NCI-H2081 (cell line): ENCODE results near the gene CTSL.

ENCODE experiments used
- DNase-seq, 2 experiments: peaks; one replicate each; lab custom pipeline; 2025; lab: John Stamatoyannopoulos, UW

Gene CTSL

DNA sequence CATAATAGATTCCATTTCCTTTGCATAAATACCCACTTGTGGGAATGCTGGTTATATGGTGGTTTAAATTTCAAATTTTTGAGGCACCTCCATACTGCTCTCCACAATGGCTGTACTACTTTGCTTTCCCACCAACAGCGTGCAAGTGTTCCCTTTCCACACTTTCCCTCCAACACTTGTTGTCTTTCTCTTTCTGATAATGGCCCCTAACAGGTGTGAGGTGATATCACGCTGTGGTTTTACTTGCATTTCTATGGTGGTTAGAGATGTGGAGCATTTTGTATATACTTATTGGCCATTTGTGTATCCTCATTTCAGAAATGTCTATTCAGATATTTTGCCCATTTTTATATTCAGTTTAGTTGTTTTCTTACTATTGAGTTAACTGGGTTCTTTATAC lies 34.6 kb downstream of the CTSL start:
- DNase-seq: no peak

DNA sequence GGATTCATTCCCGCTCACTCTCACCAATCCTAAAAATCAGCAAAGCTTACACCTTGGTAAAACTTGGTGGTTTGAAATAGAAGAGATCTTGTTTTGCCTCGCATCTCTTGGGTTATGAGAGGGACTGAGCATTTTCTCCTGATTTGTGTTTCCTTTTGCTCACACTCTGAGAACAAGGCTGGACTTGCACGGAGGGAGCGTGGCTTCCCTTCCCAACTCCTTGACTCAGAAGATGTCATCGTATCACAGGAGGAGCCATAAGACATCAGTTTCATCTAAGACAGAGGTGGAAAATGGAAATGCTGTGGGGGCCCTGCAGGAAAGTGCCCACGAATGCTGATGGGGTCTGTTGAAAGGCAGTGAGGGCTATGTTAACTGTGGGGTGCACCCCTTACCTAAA lies 37.4 kb downstream of the CTSL start:
- no peak for DNase-seq

DNA sequence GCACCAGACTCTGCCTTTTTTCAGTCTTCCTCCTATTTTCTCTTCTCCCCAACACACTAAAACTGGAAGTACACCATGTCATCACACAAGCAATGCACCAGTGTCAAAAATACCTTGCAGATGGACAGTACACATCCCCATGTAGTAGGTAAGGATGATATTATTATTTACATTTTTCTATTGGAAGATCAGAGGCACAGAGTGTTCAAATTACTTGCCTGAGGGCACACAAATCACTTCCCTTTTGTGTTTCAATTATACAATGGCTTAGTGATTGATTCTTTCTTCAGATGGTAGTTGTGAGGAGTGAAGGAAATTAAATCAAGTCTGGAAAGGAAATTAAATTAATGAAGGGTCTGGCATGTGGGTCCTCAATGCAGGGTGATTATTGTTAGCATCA lies 39.6 kb downstream of the CTSL start:
- DNase-seq: no peak

DNA sequence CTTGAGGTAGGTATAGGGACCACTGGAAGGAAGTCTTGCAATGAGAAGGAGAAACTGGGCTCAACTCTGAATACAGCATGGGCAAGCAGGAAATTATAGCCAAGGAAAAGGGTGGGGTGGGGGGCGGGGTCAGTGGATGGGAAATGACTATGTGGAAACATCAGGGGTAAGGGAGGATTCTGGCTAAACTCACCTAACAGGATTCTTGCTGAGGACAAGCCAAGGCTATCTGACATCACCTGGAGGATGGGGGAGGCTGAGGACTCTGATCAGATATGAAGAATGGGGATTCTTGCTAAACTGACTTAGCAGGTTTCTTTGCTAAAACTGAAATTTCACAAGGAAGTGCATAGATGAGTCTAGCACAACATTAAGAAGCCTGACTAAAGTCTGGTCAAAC lies 40.8 kb downstream of the CTSL start:
- DNase-seq: no peak

DNA sequence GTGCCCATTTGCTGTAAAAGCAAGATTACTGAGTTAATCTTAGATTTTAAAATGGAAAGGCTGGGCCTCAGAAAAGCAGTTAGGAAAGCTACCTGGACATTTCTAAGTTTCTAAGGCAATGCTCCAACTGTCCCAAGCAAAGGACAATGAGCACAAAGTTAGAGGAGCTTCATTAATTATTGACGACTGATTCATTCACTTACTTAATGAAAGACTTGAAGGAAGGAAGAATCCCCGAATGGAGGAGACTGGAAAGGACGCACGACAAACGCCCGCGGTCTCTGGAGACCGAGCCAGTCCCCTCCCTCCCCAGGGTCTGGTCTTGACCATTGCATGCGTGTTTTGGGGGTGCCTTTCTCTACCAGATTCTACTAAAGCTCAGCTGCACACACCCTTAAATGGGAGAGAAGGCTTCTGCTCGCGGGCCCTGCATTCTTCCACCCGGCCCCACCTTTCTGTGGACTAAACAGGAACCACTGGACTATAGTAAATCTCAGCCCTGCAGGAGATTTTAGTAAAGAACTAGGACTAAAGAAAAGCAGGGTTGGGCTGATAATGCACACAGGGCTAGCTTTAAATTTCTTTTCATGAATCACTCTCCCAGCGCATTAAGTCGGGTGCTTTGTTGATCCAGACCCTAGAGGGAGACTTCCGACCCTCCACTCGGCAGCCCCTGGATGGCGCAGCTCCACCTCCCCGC lies 44.8 kb downstream of the CTSL start:
- DNase-seq: no peak

DNA sequence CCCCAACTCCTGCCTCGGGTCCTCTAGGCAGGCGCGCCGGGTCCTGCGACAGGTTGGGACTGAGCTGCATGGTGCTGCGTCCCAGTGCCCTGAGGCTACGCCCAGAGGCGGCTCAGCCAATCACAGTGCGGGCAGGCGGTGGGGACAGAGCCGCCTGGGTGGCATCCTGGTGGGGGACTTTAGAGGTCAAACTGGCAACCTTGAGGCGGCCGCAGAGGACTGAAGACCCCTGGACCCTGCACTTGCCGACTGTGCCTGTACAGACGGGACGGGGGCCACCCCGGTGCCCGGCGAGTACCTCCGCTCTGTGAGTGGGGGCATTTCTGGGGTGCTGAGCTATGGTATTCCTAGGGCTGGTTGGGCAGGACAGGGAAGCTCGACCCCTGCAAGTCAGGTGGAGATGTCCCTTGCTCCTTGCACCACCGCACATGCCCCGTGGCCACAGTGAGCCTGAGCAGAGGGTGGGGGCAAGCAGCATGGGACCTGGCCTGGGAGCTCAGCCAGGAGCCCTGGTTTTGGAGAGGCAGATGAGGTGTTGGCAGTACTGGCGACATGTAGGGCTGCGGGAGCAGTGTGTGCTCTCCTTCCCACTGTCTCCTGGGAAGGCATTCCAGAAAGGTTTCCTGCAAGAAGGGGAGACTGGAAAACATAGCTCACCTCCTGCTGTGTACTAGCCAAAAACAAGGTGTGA lies 45.5 kb downstream of the CTSL start:
- no peak for DNase-seq

DNA sequence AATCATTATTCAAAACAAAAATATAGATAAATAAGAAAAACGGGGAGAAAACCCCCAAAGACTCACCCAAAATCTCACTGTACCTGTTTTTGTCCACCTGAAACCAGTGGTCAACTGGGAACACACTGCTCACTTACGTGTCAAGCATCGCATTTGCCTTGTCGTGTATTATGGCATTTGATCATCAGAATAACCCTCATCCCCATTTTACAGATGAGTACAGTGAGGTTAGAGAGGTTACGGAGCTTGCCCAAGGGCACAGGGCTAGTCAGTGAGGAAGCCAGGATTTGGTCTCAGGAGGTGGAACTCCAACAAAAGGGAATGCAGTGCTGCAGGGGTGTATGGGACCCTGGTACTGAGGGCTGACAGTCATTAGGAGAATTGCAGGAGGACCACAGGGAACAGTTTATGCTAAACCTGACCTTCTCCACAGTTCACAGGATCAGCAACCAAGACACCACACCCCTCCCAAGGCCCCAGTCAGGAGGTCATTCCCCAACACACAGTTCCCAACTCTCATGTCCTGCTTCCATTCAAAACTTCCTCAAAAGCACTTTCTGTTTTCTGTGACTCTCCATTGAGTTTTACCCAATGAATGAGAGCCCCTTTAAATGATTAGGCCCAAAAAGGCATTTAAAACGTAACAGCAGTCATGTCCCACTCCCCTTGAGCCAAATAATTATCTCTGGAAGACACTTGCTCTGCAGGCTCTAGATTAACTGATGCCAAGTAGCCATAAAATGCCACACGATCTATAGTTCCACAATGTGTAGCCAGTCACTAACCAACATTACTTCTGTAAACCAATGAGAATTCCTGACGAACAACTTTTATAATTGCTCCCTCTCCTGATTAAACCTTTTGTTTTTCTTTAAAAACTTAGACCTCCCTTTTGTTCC lies 50.8 kb downstream of the CTSL start:
- no peak for DNase-seq

DNA sequence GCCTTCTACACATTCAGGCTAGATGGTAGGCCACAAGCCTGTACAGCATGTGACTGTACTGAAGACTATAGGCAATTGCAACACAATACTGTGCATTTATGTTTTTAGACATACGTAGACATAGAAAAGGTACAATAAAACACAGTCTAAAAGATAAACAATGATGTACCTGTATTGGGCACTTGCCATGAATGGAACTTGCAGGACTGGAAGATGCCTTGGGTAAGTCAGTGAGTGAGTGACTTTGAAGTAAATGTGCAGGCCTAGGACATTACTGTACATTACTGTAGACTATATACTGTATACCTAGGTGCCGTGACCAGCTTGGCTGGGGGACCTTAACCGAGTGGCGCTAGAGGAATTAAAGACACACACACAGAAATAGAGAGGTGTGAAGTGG lies 53.1 kb downstream of the CTSL start:
- DNase-seq: no peak
